HepG2 (cell line): ENCODE data around the gene EFEMP2. TPM values are rescaled to one million over a fixed set of nuclear protein-coding genes. Genes with fewer than 3 reads are reported as not detected.

Experiments used
- ATF2 ChIP-seq: sonication (generic); formaldehyde crosslinking; IDR thresholded peaks from 2 replicates; pipeline ENCODE4 v1.4.0; 2020; ENCODE audit warnings: missing genetic modification reagents
- CBX2 ChIP-seq, 2 experiments: fragments of 200-600 bp in 1 of 2; sonication (generic); formaldehyde crosslinking in 1 of 2; IDR thresholded peaks; 2 replicates each; pipeline versions ENCODE4 v1.7.0 to v1.8.1; 2018 to 2022; ENCODE audit warnings: low read depth in 2 of 2, low read length in 1 of 2, mild to moderate bottlenecking in 1 of 2, missing genetic modification reagents in 1 of 2
- FOXJ3 ChIP-seq: sonication (generic); formaldehyde crosslinking; IDR thresholded peaks from 2 replicates; pipeline ENCODE4 v1.4.0; 2020; ENCODE audit warnings: missing genetic modification reagents, mild to moderate bottlenecking, borderline replicate concordance
- KAT7 ChIP-seq: IDR thresholded peaks from 2 replicates; pipeline ENCODE4 v1.6.1; 2018; ENCODE audit warnings: borderline replicate concordance, missing compliant biosample characterization
- KDM5B ChIP-seq: sonication (generic); formaldehyde crosslinking; IDR thresholded peaks from 2 replicates; pipeline ENCODE4 v1.4.0; 2020; ENCODE audit warnings: missing genetic modification reagents, mild to moderate bottlenecking, borderline replicate concordance
- TGIF2 ChIP-seq: IDR thresholded peaks from 2 replicates; pipeline ENCODE4 v1.6.1; 2016; ENCODE audit warnings: control low read depth, missing compliant biosample characterization
- U2AF1 ChIP-seq: fragments of 200-400 bp; formaldehyde crosslinking; optimal IDR thresholded peaks from 2 replicates; pipeline ENCODE3; 2017; ENCODE audit warnings: mild to moderate bottlenecking, low read depth, low read length
- ZBTB7B ChIP-seq: sonication (generic); formaldehyde crosslinking; IDR thresholded peaks from 2 replicates; pipeline ENCODE4 v1.4.0; 2020; ENCODE audit warnings: missing genetic modification reagents
- ZBTB8A ChIP-seq: sonication (generic); formaldehyde crosslinking; IDR thresholded peaks from 2 replicates; pipeline ENCODE4 v1.4.0; 2020; ENCODE audit warnings: mild to moderate bottlenecking, low read depth, missing genetic modification reagents, borderline replicate concordance
- ZFAT ChIP-seq: sonication (generic); formaldehyde crosslinking; conservative IDR thresholded peaks from 2 replicates; pipeline ENCODE4 v1.8.1; 2023; ENCODE audit warnings: missing genetic modification reagents, inconsistent platforms
- ZNF232 ChIP-seq: sonication (generic); formaldehyde crosslinking; IDR thresholded peaks from 2 replicates; pipeline ENCODE4 v1.4.0; 2020; ENCODE audit warnings: missing genetic modification reagents, borderline replicate concordance
- ZNF235 ChIP-seq: sonication (generic); formaldehyde crosslinking; IDR thresholded peaks from 2 replicates; pipeline ENCODE4 v1.8.1; 2023; ENCODE audit warnings: mild to moderate bottlenecking, missing genetic modification reagents, borderline replicate concordance
- ZNF639 ChIP-seq: conservative IDR thresholded peaks from 2 replicates; pipeline ENCODE4 v1.6.1; 2018; ENCODE audit warnings: missing genetic modification reagents
- ZNF775 ChIP-seq: sonication (generic); formaldehyde crosslinking; IDR thresholded peaks from 2 replicates; pipeline ENCODE4 v1.4.0; 2020; ENCODE audit warnings: missing genetic modification reagents, mild to moderate bottlenecking, moderate library complexity, borderline replicate concordance
- polyA plus RNA-seq, 8 experiments: library from polyadenylated mRNA; depleted of rRNA in 3 of 8; stranded (reverse) in 7 of 8; unstranded in 1 of 8; fragments of >200 nt; fragmentation: Illumina TruSeq in 4 of 8; extraction: Trizol in 4 of 8; gene quantifications; 2 replicates each; pipeline versions ENCODE4 v1.2.1 to v1.2.3, GENCODE V29; 2011 to 2016; ENCODE audit warnings: low read depth in 4 of 8, missing spikeins in 1 of 8, mixed read lengths in 1 of 8; ENCODE audit not compliant: insufficient read depth in 1 of 8
- total RNA-seq, 5 experiments: library from RNA; depleted of rRNA; stranded (reverse); fragments of >200 nt; fragmentation: Illumina TruSeq; extraction: Trizol; gene quantifications; 2 replicates each; pipeline ENCODE4 v1.2.3, GENCODE V29; 2016; ENCODE audit warnings: low read depth in 1 of 5
- TF ChIP-seq, protein P1 (sequence below): sonication (generic); formaldehyde crosslinking; IDR thresholded peaks from 2 replicates; pipeline ENCODE4 v1.4.0; 2020; ENCODE audit warnings: mild to moderate bottlenecking, missing genetic modification reagents, borderline replicate concordance
- TF ChIP-seq, protein P2 (sequence below): sonication (generic); formaldehyde crosslinking; IDR thresholded peaks from 2 replicates; pipeline ENCODE4 v1.5.1; 2020; ENCODE audit warnings: missing genetic modification reagents, mild to moderate bottlenecking, borderline replicate concordance
- TF ChIP-seq, protein P3 (sequence below): sonication (generic); formaldehyde crosslinking; IDR thresholded peaks from 2 replicates; pipeline ENCODE4 v1.4.0; 2020; ENCODE audit warnings: missing genetic modification reagents

Gene EFEMP2
- total and polyA plus RNA-seq, 2 of the 13 experiments (the other 11 are each of a cell fraction or from before 2014, with no cell fraction given), result 7.4 to 29.7 TPM

DNA sequence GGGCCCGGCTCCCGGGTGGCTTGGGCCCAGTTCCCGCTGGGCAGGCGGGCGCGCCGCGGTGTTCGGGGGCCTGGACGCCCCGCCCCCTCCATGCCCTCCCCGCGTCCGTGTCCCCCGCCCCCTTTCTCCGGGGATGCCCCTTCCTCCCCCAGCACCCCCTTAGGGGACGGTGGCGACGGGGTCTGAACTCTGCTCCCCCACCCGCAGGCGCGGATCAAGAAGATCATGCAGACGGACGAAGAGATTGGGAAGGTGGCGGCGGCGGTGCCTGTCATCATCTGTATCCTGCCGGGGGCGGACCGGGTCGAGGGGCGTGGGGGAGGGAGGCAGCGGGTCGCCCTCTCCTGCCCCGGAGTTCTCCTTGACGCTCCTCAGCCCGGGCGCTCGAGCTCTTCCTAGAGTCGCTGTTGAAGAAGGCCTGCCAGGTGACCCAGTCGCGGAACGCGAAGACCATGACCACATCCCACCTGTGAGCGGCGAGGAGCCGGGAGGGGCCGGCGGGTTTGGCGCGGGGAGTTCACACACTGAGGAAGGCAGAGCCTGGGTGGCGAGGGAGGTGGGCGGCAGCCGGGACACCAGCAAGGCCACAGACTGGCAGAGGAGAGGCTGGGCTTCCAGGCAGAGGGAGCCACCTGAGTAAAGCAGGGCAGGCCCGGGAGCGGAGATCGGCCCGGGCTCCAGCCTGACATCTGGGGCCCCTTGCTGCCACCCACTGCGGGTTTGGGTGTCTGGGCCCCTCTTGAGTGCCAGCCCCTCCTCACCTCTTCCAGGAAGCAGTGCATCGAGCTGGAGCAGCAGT lies 47.2 kb upstream of the EFEMP2 start (continued):
- TF ChIP-seq, protein P1, sequence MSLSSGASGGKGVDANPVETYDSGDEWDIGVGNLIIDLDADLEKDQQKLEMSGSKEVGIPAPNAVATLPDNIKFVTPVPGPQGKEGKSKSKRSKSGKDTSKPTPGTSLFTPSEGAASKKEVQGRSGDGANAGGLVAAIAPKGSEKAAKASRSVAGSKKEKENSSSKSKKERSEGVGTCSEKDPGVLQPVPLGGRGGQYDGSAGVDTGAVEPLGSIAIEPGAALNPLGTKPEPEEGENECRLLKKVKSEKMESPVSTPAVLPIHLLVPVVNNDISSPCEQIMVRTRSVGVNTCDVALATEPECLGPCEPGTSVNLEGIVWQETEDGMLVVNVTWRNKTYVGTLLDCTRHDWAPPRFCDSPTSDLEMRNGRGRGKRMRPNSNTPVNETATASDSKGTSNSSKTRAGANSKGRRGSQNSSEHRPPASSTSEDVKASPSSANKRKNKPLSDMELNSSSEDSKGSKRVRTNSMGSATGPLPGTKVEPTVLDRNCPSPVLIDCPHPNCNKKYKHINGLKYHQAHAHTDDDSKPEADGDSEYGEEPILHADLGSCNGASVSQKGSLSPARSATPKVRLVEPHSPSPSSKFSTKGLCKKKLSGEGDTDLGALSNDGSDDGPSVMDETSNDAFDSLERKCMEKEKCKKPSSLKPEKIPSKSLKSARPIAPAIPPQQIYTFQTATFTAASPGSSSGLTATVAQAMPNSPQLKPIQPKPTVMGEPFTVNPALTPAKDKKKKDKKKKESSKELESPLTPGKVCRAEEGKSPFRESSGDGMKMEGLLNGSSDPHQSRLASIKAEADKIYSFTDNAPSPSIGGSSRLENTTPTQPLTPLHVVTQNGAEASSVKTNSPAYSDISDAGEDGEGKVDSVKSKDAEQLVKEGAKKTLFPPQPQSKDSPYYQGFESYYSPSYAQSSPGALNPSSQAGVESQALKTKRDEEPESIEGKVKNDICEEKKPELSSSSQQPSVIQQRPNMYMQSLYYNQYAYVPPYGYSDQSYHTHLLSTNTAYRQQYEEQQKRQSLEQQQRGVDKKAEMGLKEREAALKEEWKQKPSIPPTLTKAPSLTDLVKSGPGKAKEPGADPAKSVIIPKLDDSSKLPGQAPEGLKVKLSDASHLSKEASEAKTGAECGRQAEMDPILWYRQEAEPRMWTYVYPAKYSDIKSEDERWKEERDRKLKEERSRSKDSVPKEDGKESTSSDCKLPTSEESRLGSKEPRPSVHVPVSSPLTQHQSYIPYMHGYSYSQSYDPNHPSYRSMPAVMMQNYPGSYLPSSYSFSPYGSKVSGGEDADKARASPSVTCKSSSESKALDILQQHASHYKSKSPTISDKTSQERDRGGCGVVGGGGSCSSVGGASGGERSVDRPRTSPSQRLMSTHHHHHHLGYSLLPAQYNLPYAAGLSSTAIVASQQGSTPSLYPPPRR (CRISPR knock-in tag), result no peak
- TF ChIP-seq ATF2 (CRISPR knock-in tag), result no peak
- TF ChIP-seq FOXJ3, result no peak
- 0 out of 2 replicates have a peak, but pooled peaks have one; percentile 5 for TF ChIP-seq KAT7
- TF ChIP-seq U2AF1, result no peak
- 0 out of 2 replicates have a peak, but pooled peaks have one; percentile 14 for TF ChIP-seq ZBTB7B (CRISPR knock-in tag)
- TF ChIP-seq ZFAT (CRISPR knock-in tag), result no peak
- TF ChIP-seq, protein P2, sequence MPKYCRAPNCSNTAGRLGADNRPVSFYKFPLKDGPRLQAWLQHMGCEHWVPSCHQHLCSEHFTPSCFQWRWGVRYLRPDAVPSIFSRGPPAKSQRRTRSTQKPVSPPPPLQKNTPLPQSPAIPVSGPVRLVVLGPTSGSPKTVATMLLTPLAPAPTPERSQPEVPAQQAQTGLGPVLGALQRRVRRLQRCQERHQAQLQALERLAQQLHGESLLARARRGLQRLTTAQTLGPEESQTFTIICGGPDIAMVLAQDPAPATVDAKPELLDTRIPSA, result no peak
- TF ChIP-seq, protein P3, sequence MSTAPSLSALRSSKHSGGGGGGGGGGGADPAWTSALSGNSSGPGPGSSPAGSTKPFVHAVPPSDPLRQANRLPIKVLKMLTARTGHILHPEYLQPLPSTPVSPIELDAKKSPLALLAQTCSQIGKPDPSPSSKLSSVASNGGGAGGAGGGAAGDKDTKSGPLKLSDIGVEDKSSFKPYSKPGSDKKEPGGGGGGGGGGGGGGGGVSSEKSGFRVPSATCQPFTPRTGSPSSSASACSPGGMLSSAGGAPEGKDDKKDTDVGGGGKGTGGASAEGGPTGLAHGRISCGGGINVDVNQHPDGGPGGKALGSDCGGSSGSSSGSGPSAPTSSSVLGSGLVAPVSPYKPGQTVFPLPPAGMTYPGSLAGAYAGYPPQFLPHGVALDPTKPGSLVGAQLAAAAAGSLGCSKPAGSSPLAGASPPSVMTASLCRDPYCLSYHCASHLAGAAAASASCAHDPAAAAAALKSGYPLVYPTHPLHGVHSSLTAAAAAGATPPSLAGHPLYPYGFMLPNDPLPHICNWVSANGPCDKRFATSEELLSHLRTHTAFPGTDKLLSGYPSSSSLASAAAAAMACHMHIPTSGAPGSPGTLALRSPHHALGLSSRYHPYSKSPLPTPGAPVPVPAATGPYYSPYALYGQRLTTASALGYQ, result no peak
- no peak for TF ChIP-seq ZNF775
- no peak for TF ChIP-seq ZBTB8A (CRISPR knock-in tag)
- TF ChIP-seq ZNF232, result no peak
- no peak for TF ChIP-seq ZNF639 (CRISPR knock-in tag)
- TF ChIP-seq KDM5B, result no peak
- TF ChIP-seq CBX2 (IDR thresholded peaks at IDR 0.05; ENCODE audit: low read depth, low read length), result no peak
- TF ChIP-seq CBX2 (CRISPR knock-in tag; IDR thresholded peaks at IDR 0.05; ENCODE audit: low read depth), result no peak
- TF ChIP-seq ZNF235 (CRISPR knock-in tag), result 0 out of 2 replicates have a peak, but pooled peaks have one; percentile 8
- peak; percentile 2; the same call in 1 of the 2 replicates for TF ChIP-seq TGIF2 (CRISPR knock-in tag)
